Neural cell (in vitro differentiated cells): Measurements from ENCODE around the gene MMGT1.

Experiments used
- CTCF ChIP-seq: fragments of 450-650 bp; IDR thresholded peaks from 2 replicates; pipeline ENCODE4 v1.5.1; 2014; ENCODE audit warnings: antibody characterized with exemption, mild to moderate bottlenecking, moderate library complexity; ENCODE audit not compliant: poor library complexity, severe bottlenecking
- EP300 ChIP-seq: fragments of 450-650 bp; conservative IDR thresholded peaks from 2 replicates; pipeline ENCODE4 v1.6.1; 2014; ENCODE audit warnings: antibody characterized with exemption, mild to moderate bottlenecking, moderate library complexity; ENCODE audit not compliant: poor library complexity, severe bottlenecking
- EZH2 ChIP-seq: fragments of 200-600, 300-800 bp; shearing (Covaris generic), sonication (generic); IDR thresholded peaks from 2 replicates; pipeline ENCODE4 v1.6.1; 2014; ENCODE audit warnings: antibody characterized with exemption, low read length, borderline replicate concordance, mild to moderate bottlenecking; ENCODE audit not compliant: insufficient read depth, poor library complexity, severe bottlenecking
- MXI1 ChIP-seq: fragments of 450-650 bp; conservative IDR thresholded peaks from 2 replicates; pipeline ENCODE4 v1.6.1; 2014; ENCODE audit warnings: antibody characterized with exemption, mild to moderate bottlenecking; ENCODE audit not compliant: poor library complexity, severe bottlenecking
- POLR2AphosphoS5 ChIP-seq: IDR thresholded peaks from 2 replicates; pipeline ENCODE4 v1.6.1; 2012
- RAD21 ChIP-seq: fragments of 450-650 bp; conservative IDR thresholded peaks from 2 replicates; pipeline ENCODE4 v1.6.1; 2014; ENCODE audit warnings: antibody characterized with exemption, mild to moderate bottlenecking, moderate library complexity
- SMC3 ChIP-seq: fragments of 450-650 bp; conservative IDR thresholded peaks from 2 replicates; pipeline ENCODE4 v1.6.1; 2014; ENCODE audit warnings: antibody characterized with exemption, mild to moderate bottlenecking, moderate library complexity; ENCODE audit not compliant: poor library complexity

- TF ChIP-seq EZH2 (no peak), MXI1 (no peak), RAD21 (no peak), CTCF (no peak), EP300 (no peak), POLR2AphosphoS5 (no peak), SMC3 (no peak)
These were observed 7.9 kb upstream of the MMGT1 start for GRCh38 chrX:135981668-135982067.
